Right hindlimb (tissue), 1 donor: ENCODE results near the gene MOB3B.
A peak's percentile ranks its signal among the peaks of the same experiment; 100 is the strongest.

Experiments used
- DNase-seq: peaks from one replicate; pipeline ENCODE4 v3.0.0-alpha.2; 2018

Gene MOB3B

DNA sequence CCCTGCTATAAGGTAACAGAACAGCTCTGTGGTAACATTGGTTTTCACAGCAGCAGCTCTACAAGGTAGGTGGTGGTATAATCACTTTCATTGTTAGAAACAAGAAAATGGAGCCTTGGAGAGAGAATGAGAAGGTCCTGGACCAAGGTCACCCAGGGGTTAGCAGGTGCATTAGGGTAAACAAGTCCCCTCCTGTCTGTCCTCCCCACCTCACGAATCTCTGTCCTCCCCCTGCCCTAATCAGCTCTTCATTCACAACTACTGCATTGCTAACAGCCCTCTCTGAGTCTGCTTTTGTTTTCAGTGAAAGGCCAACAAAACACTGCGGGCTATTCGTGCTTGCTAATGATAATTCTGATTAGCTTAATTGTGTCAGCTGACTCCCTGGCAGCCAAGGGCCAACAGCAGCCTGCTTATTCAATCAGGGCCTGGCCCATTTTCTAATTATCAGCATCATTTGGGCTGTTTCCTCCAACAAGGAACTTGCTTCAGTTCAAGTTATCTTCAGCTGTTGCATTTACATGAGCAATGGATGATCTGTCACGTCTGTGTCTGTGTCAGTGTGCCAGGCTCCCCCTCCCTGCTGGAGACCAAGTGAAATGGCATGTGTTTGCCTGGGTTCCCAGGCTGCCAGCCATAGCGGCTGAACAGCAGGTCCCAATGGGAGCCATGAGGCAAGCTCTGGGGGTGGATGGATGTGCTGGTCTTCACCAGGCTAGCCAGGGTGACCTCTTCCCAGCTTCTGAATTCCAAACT, 176.0 kb downstream of the MOB3B start:
- no peak for DNase-seq

DNA sequence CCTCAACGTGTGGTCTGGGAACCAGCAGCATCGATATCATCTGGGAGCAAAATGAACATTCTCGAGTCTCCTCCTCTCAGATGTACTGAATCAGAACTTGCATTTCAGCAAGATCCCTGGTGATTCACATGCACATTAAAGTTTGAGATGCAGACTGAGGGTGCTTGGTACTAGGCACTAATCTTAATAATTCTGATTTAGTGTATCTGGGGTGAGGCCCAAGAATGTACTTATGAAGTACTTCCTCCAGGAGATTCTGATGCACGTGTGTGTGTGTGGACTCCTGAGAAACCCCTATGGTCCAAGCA, 176.5 kb downstream of the MOB3B start:
- DNase-seq: no peak

DNA sequence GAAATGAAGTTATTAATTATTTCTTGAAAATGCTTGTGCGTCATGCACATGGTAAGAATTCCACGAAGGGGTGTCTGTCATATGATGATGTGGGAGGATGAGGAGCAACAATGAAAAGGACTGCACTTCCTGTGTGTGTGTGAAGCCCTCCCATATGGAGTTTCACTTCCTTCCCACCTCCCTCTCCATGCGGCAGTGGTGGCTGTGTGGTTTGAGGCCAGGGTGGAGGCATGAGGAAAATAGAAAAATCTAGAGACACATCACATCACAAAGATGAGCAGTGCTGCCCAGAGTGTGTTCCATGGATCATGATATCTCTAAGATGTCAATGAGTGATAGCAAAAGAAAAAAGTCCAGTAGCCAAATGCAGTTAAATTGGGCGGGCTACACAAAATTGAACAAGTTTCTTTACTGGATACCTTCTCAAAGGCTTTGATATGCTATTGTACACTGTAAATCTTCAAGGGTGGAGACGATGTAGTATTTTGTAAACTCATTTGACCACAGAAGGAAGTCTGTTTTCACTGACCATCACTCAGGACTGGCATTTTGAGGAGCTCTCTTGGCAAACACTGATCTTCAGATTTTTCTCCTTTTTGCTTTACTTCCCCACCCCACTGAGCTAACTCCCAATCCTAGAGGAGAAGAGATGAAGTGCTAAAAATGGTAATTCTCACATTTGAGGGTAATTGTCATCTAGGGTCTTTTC, 177.0 kb downstream of the MOB3B start:
- DNase-seq: no peak

DNA sequence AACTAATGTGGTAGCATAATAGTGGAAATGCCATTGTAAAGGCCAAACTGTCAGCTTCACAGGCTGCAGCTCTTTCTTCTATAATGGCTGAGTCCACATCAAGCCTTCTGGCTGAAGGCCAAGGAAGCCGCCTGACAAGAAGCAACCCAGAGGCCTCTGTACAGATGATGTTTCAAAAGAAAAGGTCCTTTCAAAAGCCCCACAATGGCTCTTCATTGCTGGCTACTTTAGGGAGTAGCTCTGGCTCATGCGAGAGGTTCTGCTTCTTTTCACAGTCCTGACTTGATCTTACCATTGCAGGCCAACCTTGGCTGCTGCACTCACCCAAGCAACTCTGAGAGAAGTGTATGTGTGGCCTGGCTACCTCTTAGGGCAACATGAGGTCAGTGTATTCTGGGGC, 178.2 kb downstream of the MOB3B start:
- DNase-seq: no peak

DNA sequence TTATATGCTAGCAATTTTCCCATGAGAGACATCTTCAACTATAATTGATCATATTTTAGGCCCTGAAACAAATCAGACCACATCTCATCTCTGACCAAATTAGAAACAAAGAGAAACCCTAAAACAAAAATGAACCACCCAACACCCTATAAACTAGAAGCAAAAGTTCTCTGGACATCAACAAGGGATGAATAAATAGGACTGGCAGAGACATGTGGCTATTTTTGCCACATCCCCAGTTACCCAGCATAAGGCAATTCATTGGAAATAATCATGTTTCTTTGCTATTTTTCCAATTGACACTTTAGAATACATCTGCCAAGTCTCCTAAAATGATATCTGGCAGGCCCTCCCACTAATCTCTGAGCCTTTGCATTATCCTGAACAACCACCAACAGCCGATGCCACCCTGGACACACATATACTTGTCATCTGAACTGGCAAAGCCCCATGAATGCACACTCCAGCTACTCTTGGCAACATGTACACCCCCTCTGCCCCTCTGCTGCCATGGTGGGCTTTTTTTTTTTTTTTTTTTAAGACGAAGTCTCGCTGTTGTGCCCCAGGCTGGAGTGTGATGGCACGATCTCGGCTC, 179.1 kb downstream of the MOB3B start:
- DNase-seq: no peak

DNA sequence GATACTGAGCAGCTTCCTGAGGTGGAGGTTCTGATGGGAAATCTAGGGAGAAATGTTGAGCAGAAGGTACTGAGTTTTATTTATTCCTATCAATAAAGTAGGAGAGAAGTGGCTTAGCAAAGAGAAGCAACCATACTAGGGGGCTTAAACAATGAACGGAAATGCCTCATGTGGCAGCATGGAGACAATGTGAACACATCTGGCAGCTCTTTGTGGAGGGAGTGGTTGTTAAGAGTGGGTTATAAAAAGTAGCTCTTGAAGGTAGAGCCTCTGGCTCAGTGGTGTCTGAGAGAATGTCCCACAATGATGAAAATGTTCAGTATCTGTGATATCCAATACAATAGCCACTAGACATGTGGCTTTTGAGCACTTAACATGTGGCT, 179.9 kb downstream of the MOB3B start:
- no peak for DNase-seq

DNA sequence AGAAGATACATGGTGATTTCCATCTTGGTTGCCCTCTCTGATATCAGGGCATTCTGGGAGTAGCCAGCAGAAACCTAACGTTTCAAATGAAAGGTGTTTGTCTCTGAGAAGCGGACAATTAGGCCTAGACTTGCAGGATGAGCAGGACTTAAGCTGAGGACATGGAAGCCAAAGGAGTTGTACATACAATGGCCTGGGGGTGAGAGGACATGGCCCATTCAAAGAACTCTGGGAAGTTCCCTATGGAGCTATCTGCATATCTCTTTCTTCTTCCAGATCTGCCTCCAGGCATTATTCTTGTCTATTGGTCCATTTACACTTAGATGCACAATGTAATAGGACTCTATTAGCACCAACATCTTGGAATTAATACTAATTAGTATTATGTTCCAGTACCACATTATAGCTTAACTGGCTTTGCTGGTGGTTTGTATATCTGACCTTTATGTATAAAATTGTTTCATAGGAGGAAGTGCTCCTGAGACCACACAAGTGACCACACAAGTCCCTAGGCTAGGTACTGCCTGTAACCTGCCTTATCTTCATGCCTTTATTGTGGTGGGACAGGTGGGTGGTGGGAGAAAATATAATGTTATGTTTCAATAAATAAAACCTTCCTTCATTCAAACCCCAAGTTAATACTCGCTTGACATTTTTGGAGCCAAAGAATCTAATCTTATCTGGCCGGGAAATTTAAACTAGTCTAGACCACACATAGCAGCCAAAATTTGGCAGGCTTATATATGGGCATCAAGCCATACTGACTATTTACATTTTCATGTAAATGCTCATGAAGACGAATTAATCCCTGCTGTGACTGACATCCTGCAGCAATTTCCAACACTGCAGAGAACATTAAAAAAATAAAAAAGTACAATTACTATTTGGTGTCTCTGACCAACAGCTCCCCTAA, 180.6 kb downstream of the MOB3B start:
- no peak for DNase-seq

DNA sequence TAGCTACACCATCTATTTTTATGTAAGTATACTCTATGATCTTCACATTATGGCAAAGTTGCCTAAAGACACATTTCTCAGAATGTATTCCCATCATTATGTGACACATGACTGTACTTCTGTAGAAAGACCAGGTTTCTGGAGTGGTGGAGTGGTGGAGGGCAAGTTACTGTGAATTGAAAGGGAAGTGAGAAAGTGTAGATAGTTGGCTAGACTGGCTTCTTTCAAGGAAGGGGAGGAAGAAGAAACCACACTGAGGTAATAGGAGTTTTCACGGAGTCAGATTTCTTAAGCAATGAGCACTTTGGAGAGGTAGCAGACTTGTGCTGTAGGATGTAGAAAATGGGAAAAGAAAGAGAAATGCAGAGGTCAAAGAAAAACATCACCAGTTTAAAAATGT, 181.7 kb downstream of the MOB3B start:
- DNase-seq: no peak

DNA sequence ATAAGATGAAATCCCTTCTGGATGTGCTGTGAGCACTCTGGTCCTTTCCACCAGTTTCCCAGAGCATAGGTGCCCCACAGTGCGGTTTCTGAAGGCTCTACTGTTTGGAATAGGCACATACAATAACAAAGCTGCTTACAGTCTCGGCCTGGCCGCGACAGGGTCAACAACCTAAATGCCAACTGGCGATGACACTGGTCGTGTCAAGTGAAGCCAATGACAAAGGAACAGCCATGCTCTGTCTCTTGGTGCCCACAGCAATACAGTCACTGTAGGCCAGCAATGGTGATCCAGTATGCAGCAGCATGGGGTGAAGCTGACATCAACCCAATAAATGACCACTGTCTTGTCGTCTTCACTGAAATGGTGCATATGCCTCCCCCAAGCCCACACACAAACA, 184.8 kb downstream of the MOB3B start:
- DNase-seq: no peak

DNA sequence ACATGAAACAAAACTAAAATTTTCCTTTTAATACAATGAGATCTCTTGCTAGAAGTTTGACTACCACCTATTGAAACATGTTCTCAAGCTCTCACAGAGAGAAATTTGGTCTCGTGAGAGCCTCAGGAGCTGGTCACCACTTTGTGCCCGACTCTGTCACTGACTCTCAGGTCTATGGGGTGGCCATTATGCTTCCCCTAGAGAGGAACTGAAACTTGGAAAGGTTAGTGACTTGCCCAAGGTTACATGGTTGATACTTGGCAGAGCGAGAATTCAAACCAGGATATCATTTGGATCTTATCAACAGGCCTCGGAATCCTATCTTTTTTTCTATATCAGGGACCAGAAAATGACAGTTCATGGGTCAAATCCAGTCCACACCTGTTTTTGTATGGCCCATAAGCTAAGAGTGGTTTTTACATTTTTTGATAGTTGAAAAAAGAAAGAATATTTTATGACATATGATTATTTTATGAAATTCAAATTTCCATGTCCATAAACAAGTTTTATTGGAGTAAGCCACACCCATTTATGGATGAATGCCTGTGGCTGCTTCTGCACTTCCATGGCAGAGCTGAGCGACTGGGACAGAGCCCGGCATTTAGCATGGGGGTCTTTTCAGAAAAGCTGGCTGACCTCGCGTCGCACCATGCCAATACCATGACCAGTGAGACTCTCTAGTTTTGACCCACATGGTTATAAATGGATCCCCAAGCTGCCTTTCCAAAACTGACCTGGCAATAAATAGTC, 187.9 kb downstream of the MOB3B start:
- DNase-seq: no peak

DNA sequence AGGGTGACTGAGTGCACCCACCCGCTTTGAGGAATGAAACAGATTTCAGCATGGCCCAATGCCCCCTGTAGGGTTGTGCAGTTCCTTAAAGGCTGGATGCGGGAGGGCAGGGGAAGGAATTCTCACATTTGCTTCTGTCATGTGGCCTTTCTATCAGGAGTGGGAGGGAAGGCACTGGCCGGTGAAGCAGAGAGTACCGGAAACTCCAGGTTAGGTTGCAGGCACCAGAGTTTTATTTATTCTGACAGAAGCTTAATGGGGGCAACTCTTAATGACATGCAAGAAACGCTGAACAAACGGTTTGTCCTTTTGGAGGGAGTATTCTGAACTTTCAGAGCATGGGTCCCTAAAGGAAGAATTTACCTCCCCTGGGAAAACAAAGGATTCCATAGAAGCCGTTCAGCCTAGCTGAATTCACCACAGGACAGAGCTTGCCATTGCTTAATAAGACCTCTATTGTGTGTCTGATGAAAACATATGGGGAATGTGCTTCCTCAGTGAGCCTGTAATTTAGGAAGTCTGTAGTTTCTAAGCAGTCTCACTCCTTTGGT, 188.6 kb downstream of the MOB3B start:
- DNase-seq: no peak

DNA sequence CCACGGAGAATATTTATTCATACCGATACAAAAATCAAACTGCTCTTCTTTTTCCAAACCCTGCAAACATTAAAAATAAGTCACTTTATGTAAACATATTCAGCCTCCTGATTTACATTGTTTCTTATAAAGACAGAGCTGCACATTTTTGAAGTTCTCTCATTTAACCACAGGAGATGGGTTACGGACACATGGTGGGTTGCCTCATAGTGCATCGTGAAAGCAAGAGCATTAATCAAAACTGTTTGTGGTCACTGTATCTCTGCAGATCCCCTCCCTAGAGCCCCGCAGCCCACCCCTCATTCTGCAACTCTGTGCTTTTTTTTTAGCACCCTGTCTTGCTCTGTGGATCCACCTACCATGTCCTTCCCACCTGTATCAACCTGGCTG, 189.3 kb downstream of the MOB3B start:
- DNase-seq: no peak

DNA sequence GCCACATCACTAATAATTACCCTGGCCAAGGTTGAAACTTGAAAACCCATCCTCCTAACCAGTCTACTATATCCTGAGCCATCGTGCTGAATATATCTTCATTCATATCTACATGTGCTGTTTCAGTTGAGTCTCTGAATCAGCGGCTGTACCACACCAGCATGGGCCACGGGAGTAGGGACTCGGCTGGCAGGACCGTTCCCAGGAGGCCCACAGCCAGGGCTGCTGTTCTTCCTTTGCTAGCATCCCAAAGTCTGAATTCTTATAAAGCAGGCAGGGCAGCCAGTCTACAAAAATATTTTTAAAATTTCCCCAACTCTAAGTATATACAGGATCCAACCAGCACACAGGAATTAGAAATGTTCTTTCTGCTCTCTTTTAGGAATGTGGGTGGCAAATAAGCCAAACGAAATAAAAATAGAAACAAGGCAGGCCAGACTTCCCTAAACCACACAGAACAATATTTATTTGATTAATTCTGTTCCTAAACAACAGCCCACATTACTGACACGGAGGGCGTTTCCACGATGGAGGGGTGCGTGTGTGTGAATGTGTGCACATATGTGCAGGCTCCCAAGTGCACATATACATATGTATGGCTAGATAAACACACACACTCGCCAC, 189.8 kb downstream of the MOB3B start:
- no peak for DNase-seq

DNA sequence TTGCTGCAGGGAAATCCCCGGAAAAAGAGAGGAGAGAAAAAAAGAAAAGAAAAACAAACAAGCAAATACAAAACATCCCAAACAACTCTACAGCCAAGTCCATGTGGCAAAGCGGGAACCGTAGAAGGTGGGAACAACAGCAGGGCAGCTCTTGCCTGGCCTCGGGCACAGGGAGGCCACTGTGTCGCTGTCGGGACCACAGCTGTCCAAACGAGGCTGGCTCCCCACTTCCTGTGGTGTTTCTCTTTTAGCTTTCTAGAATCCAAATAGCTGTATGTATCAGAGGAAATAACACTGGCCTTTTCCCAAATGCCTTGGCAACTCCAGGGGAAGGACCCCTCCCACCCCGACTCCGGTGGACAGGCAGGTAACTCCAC, 191.1 kb downstream of the MOB3B start:
- DNase-seq: no peak

DNA sequence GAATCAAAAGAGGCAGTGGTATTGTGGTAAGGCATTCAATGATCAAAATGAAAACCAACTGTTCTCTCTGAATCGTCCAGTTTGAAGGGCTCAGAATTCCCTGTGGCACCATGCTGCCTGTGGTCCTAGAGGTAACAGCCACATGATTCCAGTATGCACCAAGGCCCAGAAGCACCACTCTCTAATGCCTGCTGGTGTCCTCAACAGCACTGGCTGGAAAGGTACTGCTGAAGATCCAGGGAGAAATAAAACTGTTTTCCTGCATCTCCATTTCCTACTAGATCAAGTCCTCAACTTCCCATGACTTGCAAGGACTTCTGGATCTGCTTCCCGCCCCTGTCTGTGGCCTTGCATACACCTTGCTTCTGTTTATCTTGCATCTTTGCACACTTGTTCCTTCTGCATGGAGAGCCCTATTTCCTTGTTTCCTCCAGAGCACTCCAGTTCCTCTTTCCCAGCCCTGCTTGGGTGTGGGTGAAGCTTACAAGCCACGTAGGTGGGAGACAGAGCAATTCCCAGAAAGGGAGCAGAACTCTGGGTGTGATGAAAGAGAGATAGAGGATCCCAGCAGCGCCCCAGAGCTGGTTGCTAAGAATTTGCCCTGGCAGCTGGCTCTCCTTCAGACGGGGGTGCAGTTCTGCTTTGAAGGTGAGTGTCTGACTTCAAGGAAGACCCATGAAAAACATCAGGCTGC, 191.6 kb downstream of the MOB3B start:
- DNase-seq: no peak

DNA sequence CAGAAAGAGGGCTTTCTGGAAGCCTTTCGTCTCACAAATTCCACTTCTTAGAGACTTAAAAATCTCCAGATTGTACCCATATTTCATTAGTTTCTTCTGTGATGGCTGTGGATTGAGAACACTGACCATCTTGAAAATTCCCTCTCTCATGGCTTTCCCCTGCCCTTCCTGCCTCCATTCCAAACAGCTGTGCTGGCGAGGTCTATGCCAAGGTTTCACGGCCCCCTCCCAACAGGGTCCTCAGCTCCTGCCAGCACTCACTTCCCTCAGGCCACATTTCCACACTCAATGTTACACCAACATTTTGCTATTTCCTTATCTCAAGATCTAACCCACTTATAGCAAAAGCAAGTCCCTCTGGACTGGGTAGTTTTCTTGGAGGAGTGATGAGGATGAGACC, 192.4 kb downstream of the MOB3B start:
- DNase-seq: no peak

DNA sequence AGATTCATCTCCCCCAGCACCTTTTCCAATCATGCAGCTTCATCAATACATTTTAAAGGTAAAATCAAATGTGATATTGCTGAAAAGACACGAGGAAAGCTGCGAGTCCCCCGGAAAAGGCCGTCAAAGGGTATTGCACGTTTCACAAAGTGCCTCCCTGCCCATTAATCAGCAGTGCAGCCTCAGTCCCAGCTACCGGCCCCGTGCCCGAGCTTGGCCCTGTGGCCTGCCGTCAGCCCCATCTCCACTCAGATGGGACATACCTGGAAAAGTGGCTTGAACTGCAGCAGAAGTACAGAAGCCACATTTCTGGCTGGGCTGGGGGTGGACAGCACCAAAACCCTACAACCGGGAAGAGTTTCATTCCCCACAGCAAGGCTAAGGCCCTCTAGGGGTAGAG, 192.8 kb downstream of the MOB3B start:
- no peak for DNase-seq

DNA sequence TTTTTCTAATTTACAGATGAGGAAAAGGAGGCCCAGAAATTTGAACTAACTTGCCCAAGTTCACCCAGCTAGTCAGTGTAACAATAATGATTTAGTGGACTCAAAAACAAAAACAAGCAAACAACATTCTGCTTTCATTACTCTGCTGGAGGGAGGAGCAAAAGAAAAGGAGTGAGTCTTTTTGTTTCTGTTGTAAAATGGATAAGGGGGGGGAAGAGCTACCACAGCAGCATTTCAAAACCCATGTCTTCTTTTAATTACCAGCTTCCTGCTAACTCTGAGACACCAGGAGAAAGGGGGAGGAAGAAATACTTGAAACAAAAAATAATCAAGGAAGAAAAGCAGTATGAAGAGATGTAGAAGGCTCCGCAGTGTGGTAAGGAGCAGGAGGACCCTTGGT, 193.5 kb downstream of the MOB3B start:
- no peak for DNase-seq

DNA sequence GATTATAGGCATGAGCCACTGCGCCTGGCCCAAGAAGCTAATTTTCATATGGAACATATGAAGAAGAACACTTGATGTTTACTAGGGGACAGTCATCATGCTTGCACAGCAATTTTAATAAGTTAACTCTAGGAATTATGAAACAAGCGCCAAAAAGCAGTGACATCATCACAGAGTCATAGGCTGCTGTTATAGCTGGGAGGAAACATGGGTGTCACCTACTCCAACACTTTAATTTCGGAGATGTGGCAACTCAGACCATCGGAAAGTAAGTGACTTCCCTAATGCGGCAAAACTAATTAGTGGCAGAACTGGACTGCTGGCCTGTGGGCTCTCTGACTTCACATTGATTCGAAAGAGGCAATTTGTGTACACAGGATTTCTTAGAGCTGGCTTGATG, 194.5 kb downstream of the MOB3B start:
- DNase-seq: no peak

DNA sequence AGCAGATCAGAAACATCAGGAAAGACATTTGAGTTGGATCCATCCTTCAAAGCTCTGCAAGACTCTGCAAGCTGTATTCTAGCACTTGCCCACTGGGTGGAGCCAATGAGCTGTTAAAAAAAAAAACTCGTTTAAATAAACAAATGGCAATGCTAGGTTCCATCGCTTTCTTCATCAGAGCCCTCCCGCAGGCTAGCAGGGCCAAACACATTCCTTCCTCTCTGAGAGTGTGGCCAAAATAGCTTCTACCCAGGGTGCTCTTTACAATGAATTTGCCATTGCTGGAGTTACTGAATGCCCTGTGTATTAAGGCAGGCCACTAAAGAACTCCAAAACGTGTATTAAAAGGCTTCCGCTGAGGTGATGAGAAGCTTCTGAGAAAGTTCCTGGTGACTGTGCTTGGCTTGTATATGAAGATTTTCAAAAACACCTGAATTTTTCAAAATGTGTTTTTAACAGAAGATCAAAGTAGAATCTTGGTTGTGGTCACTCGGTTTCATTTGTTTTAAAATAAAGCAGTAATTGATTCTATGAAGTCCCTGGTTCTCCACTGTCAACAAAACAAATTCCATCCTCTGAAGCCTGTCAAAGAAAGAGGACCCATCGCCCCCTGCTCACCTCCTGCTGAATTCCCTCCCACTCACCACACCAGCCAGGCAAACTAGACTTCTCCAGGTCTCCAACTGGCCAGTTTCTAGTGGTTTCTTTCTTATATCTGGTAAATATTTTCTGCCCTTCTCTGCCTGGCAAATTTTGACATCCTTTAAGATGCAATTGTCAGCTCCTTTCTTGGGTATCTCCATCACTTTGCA, 196.2 kb downstream of the MOB3B start:
- DNase-seq: peak; percentile 78
